DND-41 (cell line): ENCODE data around the gene CTDP1.

Experiments
- ATAC-seq: fragments of 200-7000 bp; cut with Tn5 transposase; 3 replicates; pipeline ENCODE4 v1.9.1; 2021; ENCODE audit warnings: low read depth; ENCODE audit not compliant: insufficient read depth
- DNase-seq: peaks from one replicate; pipeline ENCODE4 v3.0.0-alpha.2; 2020
- H2AFZ ChIP-seq: 2 replicates; pipeline ENCODE4 v1.6.0; 2012; ENCODE audit warnings: low read depth, low read length
- H3K27ac ChIP-seq: 2 replicates; pipeline ENCODE4 v1.5.1; 2012; ENCODE audit warnings: low read length, inconsistent platforms
- H3K27me3 ChIP-seq: fragments of 200-600 bp; sonication (generic); 2 replicates; pipeline ENCODE4 v1.6.0; 2012; ENCODE audit warnings: low read length, mild to moderate bottlenecking, inconsistent platforms; ENCODE audit not compliant: insufficient read depth, poor library complexity
- H3K36me3 ChIP-seq: 2 replicates; pipeline ENCODE4 v1.5.1; 2012; ENCODE audit warnings: low read length, inconsistent platforms; ENCODE audit not compliant: insufficient read depth
- H3K4me1 ChIP-seq: 2 replicates; pipeline ENCODE4 v1.5.1; 2012; ENCODE audit warnings: mild to moderate bottlenecking, low read length; ENCODE audit not compliant: insufficient read depth
- H3K4me2 ChIP-seq: 2 replicates; pipeline ENCODE4 v1.6.0; 2012; ENCODE audit warnings: mild to moderate bottlenecking, moderate library complexity, low read length, inconsistent platforms; ENCODE audit not compliant: insufficient read depth
- H3K4me3 ChIP-seq, 2 experiments: fragments of 200-600 bp in 1 of 2; shearing (Covaris generic) in 1 of 2; 2 replicates each; pipeline ENCODE4 v1.5.1; 2012 to 2016; ENCODE audit warnings: inconsistent platforms in 2 of 2, low read length in 2 of 2, mild to moderate bottlenecking in 2 of 2, low read depth in 1 of 2, moderate library complexity in 1 of 2
- H3K79me2 ChIP-seq: 2 replicates; pipeline ENCODE4 v1.6.0; 2012; ENCODE audit warnings: low read length, inconsistent platforms; ENCODE audit not compliant: insufficient read depth
- H3K9ac ChIP-seq: 2 replicates; pipeline ENCODE4 v1.6.0; 2012; ENCODE audit warnings: low read depth, mild to moderate bottlenecking, inconsistent platforms, low read length, moderate library complexity
- H3K9me3 ChIP-seq: 2 replicates; pipeline ENCODE4 v1.5.1; 2012; ENCODE audit warnings: low read length, moderate library complexity, mild to moderate bottlenecking, inconsistent platforms; ENCODE audit not compliant: insufficient read depth, severe bottlenecking
- H4K20me1 ChIP-seq: 2 replicates; pipeline ENCODE4 v1.6.0; 2012; ENCODE audit warnings: low read length; ENCODE audit not compliant: insufficient read depth
- CTCF ChIP-seq: IDR thresholded peaks from 2 replicates; pipeline ENCODE4 v1.5.1; 2012; ENCODE audit warnings: borderline replicate concordance, low read length, moderate library complexity, mild to moderate bottlenecking; ENCODE audit not compliant: poor library complexity, severe bottlenecking; ENCODE audit errors: extremely low read depth
- EZH2 ChIP-seq: IDR thresholded peaks from 3 replicates; pipeline ENCODE4 v1.6.1; 2012; ENCODE audit warnings: borderline replicate concordance, low read depth, mild to moderate bottlenecking, moderate library complexity, low read length, inconsistent platforms; ENCODE audit not compliant: severe bottlenecking

Gene CTDP1

GRCh38 chr18:79634593-79635426 lies 44.8 kb upstream of the CTDP1 start:
- Histone ChIP-seq H3K4me1 (no peaks in the 10 kb centered on the region), H3K4me2 (no peak overlapping the region)

GRCh38 chr18:79635427-79635726 lies 44.2 kb upstream of the CTDP1 start:
- DNase-seq = no peak
- H3K4me3 ChIP-seq = no peak overlapping the region
- H3K27ac ChIP-seq = no peak overlapping the region
- H3K9me3 ChIP-seq = peaks cover 3% of the 10 kb centered on the region
- no peaks in the 10 kb centered on the region for H3K79me2 ChIP-seq
- TF ChIP-seq CTCF = no peak
- no peak for TF ChIP-seq EZH2
- no peaks in the 10 kb centered on the region for H3K36me3 ChIP-seq
- no peak overlapping the region for H2AFZ ChIP-seq
- H4K20me1 ChIP-seq = no peaks in the 10 kb centered on the region
- H3K9ac ChIP-seq = no peak overlapping the region
- no peaks in the 10 kb centered on the region for H3K4me1 ChIP-seq
- no peaks in the 10 kb centered on the region for H3K27me3 ChIP-seq
- no peak for ATAC-seq
- H3K4me2 ChIP-seq = no peak overlapping the region

More at GRCh38 chr18:79634593-79635426, 44.8 kb upstream of the CTDP1 start:
- Histone ChIP-seq H3K27me3 (no peaks in the 10 kb centered on the region), H3K4me3 (no peak overlapping the region), H3K36me3 (no peaks in the 10 kb centered on the region), H3K9ac (no peak overlapping the region), H2AFZ (no peak overlapping the region), H4K20me1 (no peaks in the 10 kb centered on the region), H3K9me3 (peaks cover 3% of the 10 kb centered on the region), H3K27ac (no peak overlapping the region), H3K79me2 (no peaks in the 10 kb centered on the region)
- ATAC-seq = no peak
- TF ChIP-seq EZH2 = no peak
- no peak for TF ChIP-seq CTCF
- DNase-seq = no peak

- Histone ChIP-seq H3K79me2 (no peaks in the 10 kb centered on the region), H4K20me1 (no peaks in the 10 kb centered on the region), H3K27ac (no peak overlapping the region), H3K36me3 (no peaks in the 10 kb centered on the region), H3K27me3 (no peaks in the 10 kb centered on the region), H3K9me3 (peaks cover 3% of the 10 kb centered on the region), H3K4me3 (no peak overlapping the region), H3K4me2 (no peak overlapping the region), H3K4me1 (no peaks in the 10 kb centered on the region), H2AFZ (no peak overlapping the region), H3K9ac (no peak overlapping the region)
- TF ChIP-seq EZH2 (no peak), CTCF (no peak)
- DNase-seq (no peak), ATAC-seq (no peak)
Observed at GRCh38 chr18:79637181-79637920, 42.3 kb upstream of the CTDP1 start.
